HepG2 (cell line): ENCODE data around the gene GPD1. TPM values are rescaled to one million over a fixed set of nuclear protein-coding genes. Genes with fewer than 3 reads are reported as not detected.

ENCODE experiments used
- CAMTA2 ChIP-seq: sonication (generic); formaldehyde crosslinking; IDR thresholded peaks from 2 replicates; pipeline ENCODE4 v1.4.0; 2020; ENCODE audit warnings: mild to moderate bottlenecking, missing genetic modification reagents, borderline replicate concordance
- FOXO1 ChIP-seq: sonication (generic); formaldehyde crosslinking; IDR thresholded peaks from 2 replicates; pipeline ENCODE4 v1.4.0; 2020; ENCODE audit warnings: missing genetic modification reagents
- MYNN ChIP-seq: sonication (generic); formaldehyde crosslinking; IDR thresholded peaks from 2 replicates; pipeline ENCODE4 v1.4.0; 2020; ENCODE audit warnings: mild to moderate bottlenecking, low read depth, missing genetic modification reagents
- NFE2L2 ChIP-seq: fragments of 150-350 bp; IDR thresholded peaks from 2 replicates; pipeline ENCODE4 v1.6.1; 2014; ENCODE audit warnings: low read length
- TAF1 ChIP-seq: sonication (generic); formaldehyde crosslinking; IDR thresholded peaks from 2 replicates; pipeline ENCODE4 v1.4.0; 2020; ENCODE audit warnings: missing genetic modification reagents
- ZNF780A ChIP-seq: sonication (generic); formaldehyde crosslinking; IDR thresholded peaks from 2 replicates; pipeline ENCODE4 v1.8.0; 2022; ENCODE audit warnings: mild to moderate bottlenecking, missing genetic modification reagents, moderate library complexity
- polyA plus RNA-seq, 8 experiments: library from polyadenylated mRNA; depleted of rRNA in 3 of 8; stranded (reverse) in 7 of 8; unstranded in 1 of 8; fragments of >200 nt; fragmentation: Illumina TruSeq in 4 of 8; extraction: Trizol in 4 of 8; gene quantifications; 2 replicates each; pipeline versions ENCODE4 v1.2.1 to v1.2.3, GENCODE V29; 2011 to 2016; ENCODE audit warnings: low read depth in 4 of 8, missing spikeins in 1 of 8, mixed read lengths in 1 of 8; ENCODE audit not compliant: insufficient read depth in 1 of 8
- total RNA-seq, 5 experiments: library from RNA; depleted of rRNA; stranded (reverse); fragments of >200 nt; fragmentation: Illumina TruSeq; extraction: Trizol; gene quantifications; 2 replicates each; pipeline ENCODE4 v1.2.3, GENCODE V29; 2016; ENCODE audit warnings: low read depth in 1 of 5
- TF ChIP-seq, protein P1 (sequence below): sonication (generic); formaldehyde crosslinking; IDR thresholded peaks from 2 replicates; pipeline ENCODE4 v1.5.1; 2020; ENCODE audit warnings: mild to moderate bottlenecking, missing genetic modification reagents, moderate library complexity
- TF ChIP-seq, protein P2 (sequence below): sonication (generic); formaldehyde crosslinking; IDR thresholded peaks from 2 replicates; pipeline ENCODE4 v1.4.0; 2020; ENCODE audit warnings: missing genetic modification reagents
- TF ChIP-seq, protein P3 (sequence below): IDR thresholded peaks from 2 replicates; pipeline ENCODE4 v1.6.1; 2016; ENCODE audit warnings: mild to moderate bottlenecking, missing biosample characterization, missing genetic modification reagents
- TF ChIP-seq, protein P4 (sequence below), 2 experiments: sonication (generic) in 1 of 2; formaldehyde crosslinking in 1 of 2; IDR thresholded peaks; 2 replicates each; pipeline versions ENCODE4 v1.6.1 to v1.9.0; 2014 to 2022; ENCODE audit warnings: antibody characterized with exemption in 1 of 2, borderline replicate concordance in 1 of 2, inconsistent platforms in 1 of 2, low read depth in 1 of 2, missing genetic modification reagents in 1 of 2
- TF ChIP-seq, protein P5 (sequence below): sonication (generic); formaldehyde crosslinking; IDR thresholded peaks from 2 replicates; pipeline ENCODE4 v1.5.0; 2020; ENCODE audit warnings: mild to moderate bottlenecking, missing genetic modification reagents, moderate library complexity

The GPD1 gene
- total and polyA plus RNA-seq, 2 of the 13 experiments (the other 11 are each of a cell fraction or from before 2014, with no cell fraction given) = 3.7 to 30.6 TPM

DNA sequence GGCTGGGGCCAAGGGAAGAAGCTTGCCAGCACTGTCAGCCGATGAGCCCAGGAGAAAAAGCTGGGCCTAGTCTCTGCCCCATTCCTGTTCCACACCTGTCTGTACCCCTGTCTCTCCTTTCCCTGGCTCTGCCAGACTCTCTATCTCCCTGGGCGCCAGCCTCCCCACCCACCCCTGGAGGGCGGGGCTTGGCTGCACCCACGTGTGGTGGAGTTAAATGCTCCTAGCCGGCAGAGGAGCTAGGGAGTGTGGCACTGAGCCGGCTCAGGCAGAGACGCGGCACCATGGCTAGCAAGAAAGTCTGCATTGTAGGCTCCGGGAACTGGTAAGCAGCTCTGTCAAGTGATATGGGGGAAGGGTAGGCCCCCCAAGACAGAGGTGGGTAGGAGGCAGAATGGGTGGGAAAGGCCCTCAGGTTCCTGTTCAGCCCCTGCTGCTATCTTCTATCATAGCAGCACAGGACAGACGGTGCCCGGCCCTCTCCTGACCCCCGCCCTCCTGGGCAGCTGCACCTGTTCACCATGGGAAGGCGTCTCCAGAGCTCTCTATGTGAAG lies at the start of gene GPD1 (continued):
- TF ChIP-seq, protein P1, sequence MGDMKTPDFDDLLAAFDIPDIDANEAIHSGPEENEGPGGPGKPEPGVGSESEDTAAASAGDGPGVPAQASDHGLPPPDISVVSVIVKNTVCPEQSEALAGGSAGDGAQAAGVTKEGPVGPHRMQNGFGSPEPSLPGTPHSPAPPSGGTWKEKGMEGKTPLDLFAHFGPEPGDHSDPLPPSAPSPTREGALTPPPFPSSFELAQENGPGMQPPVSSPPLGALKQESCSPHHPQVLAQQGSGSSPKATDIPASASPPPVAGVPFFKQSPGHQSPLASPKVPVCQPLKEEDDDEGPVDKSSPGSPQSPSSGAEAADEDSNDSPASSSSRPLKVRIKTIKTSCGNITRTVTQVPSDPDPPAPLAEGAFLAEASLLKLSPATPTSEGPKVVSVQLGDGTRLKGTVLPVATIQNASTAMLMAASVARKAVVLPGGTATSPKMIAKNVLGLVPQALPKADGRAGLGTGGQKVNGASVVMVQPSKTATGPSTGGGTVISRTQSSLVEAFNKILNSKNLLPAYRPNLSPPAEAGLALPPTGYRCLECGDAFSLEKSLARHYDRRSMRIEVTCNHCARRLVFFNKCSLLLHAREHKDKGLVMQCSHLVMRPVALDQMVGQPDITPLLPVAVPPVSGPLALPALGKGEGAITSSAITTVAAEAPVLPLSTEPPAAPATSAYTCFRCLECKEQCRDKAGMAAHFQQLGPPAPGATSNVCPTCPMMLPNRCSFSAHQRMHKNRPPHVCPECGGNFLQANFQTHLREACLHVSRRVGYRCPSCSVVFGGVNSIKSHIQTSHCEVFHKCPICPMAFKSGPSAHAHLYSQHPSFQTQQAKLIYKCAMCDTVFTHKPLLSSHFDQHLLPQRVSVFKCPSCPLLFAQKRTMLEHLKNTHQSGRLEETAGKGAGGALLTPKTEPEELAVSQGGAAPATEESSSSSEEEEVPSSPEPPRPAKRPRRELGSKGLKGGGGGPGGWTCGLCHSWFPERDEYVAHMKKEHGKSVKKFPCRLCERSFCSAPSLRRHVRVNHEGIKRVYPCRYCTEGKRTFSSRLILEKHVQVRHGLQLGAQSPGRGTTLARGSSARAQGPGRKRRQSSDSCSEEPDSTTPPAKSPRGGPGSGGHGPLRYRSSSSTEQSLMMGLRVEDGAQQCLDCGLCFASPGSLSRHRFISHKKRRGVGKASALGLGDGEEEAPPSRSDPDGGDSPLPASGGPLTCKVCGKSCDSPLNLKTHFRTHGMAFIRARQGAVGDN (CRISPR knock-in tag) = peak; percentile 68
- TF ChIP-seq, protein P2, sequence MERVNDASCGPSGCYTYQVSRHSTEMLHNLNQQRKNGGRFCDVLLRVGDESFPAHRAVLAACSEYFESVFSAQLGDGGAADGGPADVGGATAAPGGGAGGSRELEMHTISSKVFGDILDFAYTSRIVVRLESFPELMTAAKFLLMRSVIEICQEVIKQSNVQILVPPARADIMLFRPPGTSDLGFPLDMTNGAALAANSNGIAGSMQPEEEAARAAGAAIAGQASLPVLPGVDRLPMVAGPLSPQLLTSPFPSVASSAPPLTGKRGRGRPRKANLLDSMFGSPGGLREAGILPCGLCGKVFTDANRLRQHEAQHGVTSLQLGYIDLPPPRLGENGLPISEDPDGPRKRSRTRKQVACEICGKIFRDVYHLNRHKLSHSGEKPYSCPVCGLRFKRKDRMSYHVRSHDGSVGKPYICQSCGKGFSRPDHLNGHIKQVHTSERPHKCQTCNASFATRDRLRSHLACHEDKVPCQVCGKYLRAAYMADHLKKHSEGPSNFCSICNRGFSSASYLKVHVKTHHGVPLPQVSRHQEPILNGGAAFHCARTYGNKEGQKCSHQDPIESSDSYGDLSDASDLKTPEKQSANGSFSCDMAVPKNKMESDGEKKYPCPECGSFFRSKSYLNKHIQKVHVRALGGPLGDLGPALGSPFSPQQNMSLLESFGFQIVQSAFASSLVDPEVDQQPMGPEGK (CRISPR knock-in tag) = peak; percentile 70
- TF ChIP-seq TAF1 (CRISPR knock-in tag) = peak; percentile 41; the same call in 1 of the 2 replicates
- no peak for TF ChIP-seq CAMTA2 (CRISPR knock-in tag)
- TF ChIP-seq, protein P3, sequence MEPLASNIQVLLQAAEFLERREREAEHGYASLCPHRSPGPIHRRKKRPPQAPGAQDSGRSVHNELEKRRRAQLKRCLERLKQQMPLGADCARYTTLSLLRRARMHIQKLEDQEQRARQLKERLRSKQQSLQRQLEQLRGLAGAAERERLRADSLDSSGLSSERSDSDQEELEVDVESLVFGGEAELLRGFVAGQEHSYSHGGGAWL (CRISPR knock-in tag) = peak; percentile 72; the same call in 1 of the 2 replicates
- TF ChIP-seq ZNF780A = no peak
- no peak for TF ChIP-seq NFE2L2
- TF ChIP-seq, protein P4, sequence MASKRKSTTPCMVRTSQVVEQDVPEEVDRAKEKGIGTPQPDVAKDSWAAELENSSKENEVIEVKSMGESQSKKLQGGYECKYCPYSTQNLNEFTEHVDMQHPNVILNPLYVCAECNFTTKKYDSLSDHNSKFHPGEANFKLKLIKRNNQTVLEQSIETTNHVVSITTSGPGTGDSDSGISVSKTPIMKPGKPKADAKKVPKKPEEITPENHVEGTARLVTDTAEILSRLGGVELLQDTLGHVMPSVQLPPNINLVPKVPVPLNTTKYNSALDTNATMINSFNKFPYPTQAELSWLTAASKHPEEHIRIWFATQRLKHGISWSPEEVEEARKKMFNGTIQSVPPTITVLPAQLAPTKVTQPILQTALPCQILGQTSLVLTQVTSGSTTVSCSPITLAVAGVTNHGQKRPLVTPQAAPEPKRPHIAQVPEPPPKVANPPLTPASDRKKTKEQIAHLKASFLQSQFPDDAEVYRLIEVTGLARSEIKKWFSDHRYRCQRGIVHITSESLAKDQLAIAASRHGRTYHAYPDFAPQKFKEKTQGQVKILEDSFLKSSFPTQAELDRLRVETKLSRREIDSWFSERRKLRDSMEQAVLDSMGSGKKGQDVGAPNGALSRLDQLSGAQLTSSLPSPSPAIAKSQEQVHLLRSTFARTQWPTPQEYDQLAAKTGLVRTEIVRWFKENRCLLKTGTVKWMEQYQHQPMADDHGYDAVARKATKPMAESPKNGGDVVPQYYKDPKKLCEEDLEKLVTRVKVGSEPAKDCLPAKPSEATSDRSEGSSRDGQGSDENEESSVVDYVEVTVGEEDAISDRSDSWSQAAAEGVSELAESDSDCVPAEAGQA (IDR thresholded peaks at IDR 0.05; ENCODE audit: low read depth) = no peak
- TF ChIP-seq, protein P4 (CRISPR knock-in tag; IDR thresholded peaks at IDR 0.05; ENCODE audit: borderline replicate concordance) = no peak
- TF ChIP-seq, protein P5, sequence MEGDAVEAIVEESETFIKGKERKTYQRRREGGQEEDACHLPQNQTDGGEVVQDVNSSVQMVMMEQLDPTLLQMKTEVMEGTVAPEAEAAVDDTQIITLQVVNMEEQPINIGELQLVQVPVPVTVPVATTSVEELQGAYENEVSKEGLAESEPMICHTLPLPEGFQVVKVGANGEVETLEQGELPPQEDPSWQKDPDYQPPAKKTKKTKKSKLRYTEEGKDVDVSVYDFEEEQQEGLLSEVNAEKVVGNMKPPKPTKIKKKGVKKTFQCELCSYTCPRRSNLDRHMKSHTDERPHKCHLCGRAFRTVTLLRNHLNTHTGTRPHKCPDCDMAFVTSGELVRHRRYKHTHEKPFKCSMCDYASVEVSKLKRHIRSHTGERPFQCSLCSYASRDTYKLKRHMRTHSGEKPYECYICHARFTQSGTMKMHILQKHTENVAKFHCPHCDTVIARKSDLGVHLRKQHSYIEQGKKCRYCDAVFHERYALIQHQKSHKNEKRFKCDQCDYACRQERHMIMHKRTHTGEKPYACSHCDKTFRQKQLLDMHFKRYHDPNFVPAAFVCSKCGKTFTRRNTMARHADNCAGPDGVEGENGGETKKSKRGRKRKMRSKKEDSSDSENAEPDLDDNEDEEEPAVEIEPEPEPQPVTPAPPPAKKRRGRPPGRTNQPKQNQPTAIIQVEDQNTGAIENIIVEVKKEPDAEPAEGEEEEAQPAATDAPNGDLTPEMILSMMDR (CRISPR knock-in tag) = peak; percentile 11; the same call in 1 of the 2 replicates
- TF ChIP-seq FOXO1 (CRISPR knock-in tag) = no peak
- TF ChIP-seq MYNN (CRISPR knock-in tag) = peak; percentile 74; the same call in 1 of the 2 replicates
